ENCODE measurements around the gene CALHM3. TPM values are rescaled to one million over a fixed set of nuclear protein-coding genes. Genes with fewer than 3 reads are reported as not detected.
A peak's percentile ranks its signal among the peaks of the same experiment; 100 is the strongest.

CALHM3 gene
- total RNA-seq, 1 experiment from 2014 or later: 0.13 TPM

- TF ChIP-seq ETV6 (CRISPR knock-in tag; IDR thresholded peaks at IDR 0.05) (0 out of 2 replicates have a peak, but pooled peaks have one; percentile 25), AFF4 (CRISPR knock-in tag; IDR thresholded peaks at IDR 0.05; ENCODE audit: borderline replicate concordance) (no peak)
- H3K9me3 Mint-ChIP-seq: no peaks in the 10 kb centered on the region
- H3K4me3 Mint-ChIP-seq: peak within 1 kb of the TSS; percentile 79
- H3K36me3 Mint-ChIP-seq: no peaks in the 10 kb centered on the region
- ATAC-seq (peak; percentile 61), DNase-seq (ENCODE audit: low spot score) (peak; percentile 61)
- POLR2A ChIA-PET: no interaction called here
- peaks cover 9% of the 10 kb centered on the region for H3K4me1 Mint-ChIP-seq
- CTCF ChIA-PET: interaction anchor here (0.5 to 4.5 kb wide), 14 partner anchors 8 to 798 kb away, joined by 3 to 30 read pairs (median 4); no protein-coding TSS in a partner anchor
- H3K27ac Mint-ChIP-seq: no peak within 1 kb of the TSS
- peaks cover 60% of the 10 kb centered on the region for H3K27me3 Mint-ChIP-seq (ENCODE audit: low read depth)
Observed at GRCh38 chr10:103493362-103493915, 14.4 kb upstream of the CALHM3 start, which contains the start of gene NEURL1. Gene NEURL1, plus strand, starts transcription at chr10:103493705. Its CDS starts 683 bp downstream, at chr10:103494388.

GRCh38 chr10:103492655-103493261, 13.7 kb upstream of the CALHM3 start:
- ATAC-seq (no peak), DNase-seq (ENCODE audit: low spot score) (no peak)
- Mint-ChIP-seq H3K4me1 (peaks cover 9% of the 10 kb centered on the region), H3K4me3 (peak overlapping the region; percentile 79), H3K27me3 (ENCODE audit: low read depth) (peaks cover 59% of the 10 kb centered on the region), H3K36me3 (no peaks in the 10 kb centered on the region), H3K9me3 (no peaks in the 10 kb centered on the region), H3K27ac (no peak overlapping the region)
- TF ChIP-seq NR2C2 (CRISPR knock-in tag; IDR thresholded peaks at IDR 0.05) (no peak), NFE2L1 (CRISPR knock-in tag; IDR thresholded peaks at IDR 0.05) (no peak), FOXK1 (CRISPR knock-in tag; IDR thresholded peaks at IDR 0.05) (no peak), ERG (CRISPR knock-in tag; IDR thresholded peaks at IDR 0.05) (no peak)
- ChIA-PET CTCF (interaction anchor here (0.5 to 3.4 kb wide), 12 partner anchors 8 to 194 kb away, joined by 3 to 30 read pairs (median 4); partner anchors contain the start of gene CALHM2), POLR2A (interaction anchor here (0.6 kb wide), 1 partner anchor 986 kb away, joined by 3 read pairs; no protein-coding TSS in a partner anchor)

- Mint-ChIP-seq H3K9me3 (no peaks in the 10 kb centered on the region), H3K36me3 (no peaks in the 10 kb centered on the region), H3K27ac (no peak overlapping the region), H3K4me3 (0 out of 2 replicates have a peak overlapping the region, but pooled peaks have one; percentile 11), H3K27me3 (ENCODE audit: low read depth) (peaks cover 50% of the 10 kb centered on the region), H3K4me1 (peaks cover 9% of the 10 kb centered on the region)
- POLR2A ChIA-PET: interaction anchor here (0.6 kb wide), 1 partner anchor 8 kb away, joined by 3 read pairs; no protein-coding TSS in a partner anchor
- ATAC-seq: no peak
- CTCF ChIA-PET: interaction anchor here (1.1 to 3.4 kb wide), 6 partner anchors 16 to 101 kb away, joined by 3 to 30 read pairs (median 12); partner anchors contain the start of gene CALHM2
- TF ChIP-seq USF2 (CRISPR knock-in tag; IDR thresholded peaks at IDR 0.05): peak; percentile 10; the same call in 1 of the 2 replicates
- TF ChIP-seq ZNF263 (CRISPR knock-in tag; IDR thresholded peaks at IDR 0.05; ENCODE audit: low read depth): no peak
- TF ChIP-seq GTF2I (CRISPR knock-in tag; conservative IDR thresholded peaks at IDR 0.05): no peak
- DNase-seq (ENCODE audit: low spot score): no peak
Observed at GRCh38 chr10:103491729-103492364, 12.8 kb upstream of the CALHM3 start.

GRCh38 chr10:103490986-103491314, 11.9 kb upstream of the CALHM3 start:
- CTCF ChIA-PET: interaction anchor here (0.5 to 3.5 kb wide), 7 partner anchors 14 to 1141 kb away, joined by 3 to 12 read pairs (median 4); no protein-coding TSS in a partner anchor
- Mint-ChIP-seq H3K4me3 (no peak overlapping the region), H3K4me1 (peaks cover 9% of the 10 kb centered on the region), H3K27me3 (ENCODE audit: low read depth) (peaks cover 41% of the 10 kb centered on the region), H3K9me3 (no peaks in the 10 kb centered on the region), H3K27ac (no peak overlapping the region), H3K36me3 (no peaks in the 10 kb centered on the region)
- DNase-seq (ENCODE audit: low spot score) (no peak), ATAC-seq (no peak)
- POLR2A ChIA-PET: no interaction called here
- TF ChIP-seq FOXJ3 (CRISPR knock-in tag; IDR thresholded peaks at IDR 0.05; ENCODE audit: borderline replicate concordance): no peak
- no peak for TF ChIP-seq HMGA2 (CRISPR knock-in tag; IDR thresholded peaks at IDR 0.05)
- TF ChIP-seq PRDM15 (CRISPR knock-in tag; IDR thresholded peaks at IDR 0.05): no peak
- no peak for TF ChIP-seq ZNF671 (CRISPR knock-in tag; IDR thresholded peaks at IDR 0.05)

Measured in WTC11 (cell line).